Activated CD4-positive, alpha-beta T cell treated with anti-CD3 and anti-CD28 coated beads, Interleukin-2, amount 10 ng/mL, durations not matched to agents 24 days and 14 days (primary cell): ENCODE measurements around the gene HYCC1. TPM values are rescaled to one million over a fixed set of nuclear protein-coding genes. Genes with fewer than 3 reads are reported as not detected.
"Not testable (repeated sequence)": the region's sequence is repeated elsewhere in the genome, so short reads cannot be mapped to it uniquely, and the experiment has no call there.

Experiments used
- DNase-seq: peaks from one replicate; pipeline ENCODE4 v3.0.0; 2022
- H3K27ac Mint-ChIP-seq: one replicate; pipeline ENCODE4 v1.8.0; 2022; ENCODE audit warnings: mild to moderate bottlenecking, mixed read lengths
- H3K27me3 Mint-ChIP-seq: one replicate; pipeline ENCODE4 v1.8.0; 2022; ENCODE audit warnings: mixed read lengths
- H3K36me3 Mint-ChIP-seq: one replicate; pipeline ENCODE4 v1.8.0; 2022; ENCODE audit warnings: low read depth, mild to moderate bottlenecking, mixed read lengths
- H3K4me1 Mint-ChIP-seq: one replicate; pipeline ENCODE4 v1.8.0; 2021; ENCODE audit warnings: mixed read lengths
- H3K4me3 Mint-ChIP-seq: one replicate; pipeline ENCODE4 v1.8.0; 2022; ENCODE audit warnings: mild to moderate bottlenecking, moderate library complexity, mixed read lengths
- H3K9me3 Mint-ChIP-seq: one replicate; pipeline ENCODE4 v1.8.0; 2021; ENCODE audit warnings: mixed read lengths
- intact Hi-C: fragments of 100-400 bp; cut with micrococcal nuclease; formaldehyde crosslinking; loops from one replicate; pipeline ENCODE4 v1.15.1; 2023
- total RNA-seq: library from RNA; stranded (reverse); gene quantifications from 2 replicates; pipeline ENCODE4 v1.2.3, GENCODE V29; 2022

Gene HYCC1
- total RNA-seq, 1 donor from 2014 or later = 41.5 TPM

GRCh38 chr7:22989643-22990587 lies 24.0 kb downstream of the HYCC1 start:
- Mint-ChIP-seq H3K9me3 (no peaks in the 10 kb centered on the region), H3K4me1 (peaks cover 28% of the 10 kb centered on the region), H3K36me3 (peaks cover 29% of the 10 kb centered on the region), H3K4me3 (no peak overlapping the region), H3K27ac (no peak overlapping the region), H3K27me3 (no peaks in the 10 kb centered on the region)
- intact Hi-C loops = no loop called here
- DNase-seq = no peak

- Mint-ChIP-seq H3K9me3 (no peaks in the 10 kb centered on the region), H3K4me1 (peaks cover 8% of the 10 kb centered on the region), H3K36me3 (peaks cover 26% of the 10 kb centered on the region), H3K27me3 (no peaks in the 10 kb centered on the region), H3K27ac (no peak overlapping the region), H3K4me3 (no peak overlapping the region)
- no peak for DNase-seq
- intact Hi-C loops = no loop called here
Measured at GRCh38 chr7:22985436-22985835, 28.5 kb downstream of the HYCC1 start.

GRCh38 chr7:22983257-22983855 lies 30.6 kb downstream of the HYCC1 start:
- H3K27me3 Mint-ChIP-seq = no peaks in the 10 kb centered on the region
- intact Hi-C loops = no loop called here
- H3K27ac Mint-ChIP-seq = no peak overlapping the region
- peaks cover 15% of the 10 kb centered on the region for H3K36me3 Mint-ChIP-seq
- no peak overlapping the region for H3K4me3 Mint-ChIP-seq
- peaks cover 8% of the 10 kb centered on the region for H3K4me1 Mint-ChIP-seq
- no peak for DNase-seq
- no peaks in the 10 kb centered on the region for H3K9me3 Mint-ChIP-seq

- intact Hi-C loops = no loop called here
- Mint-ChIP-seq H3K9me3 (no peaks in the 10 kb centered on the region), H3K36me3 (peaks cover 25% of the 10 kb centered on the region), H3K4me3 (no peak overlapping the region), H3K27me3 (no peaks in the 10 kb centered on the region), H3K27ac (no peak overlapping the region), H3K4me1 (peaks cover 8% of the 10 kb centered on the region)
- no peak for DNase-seq
Measured at GRCh38 chr7:22980422-22980821, 33.5 kb downstream of the HYCC1 start.

GRCh38 chr7:22979861-22980260 lies 34.1 kb downstream of the HYCC1 start:
- Mint-ChIP-seq H3K27ac (no peak overlapping the region), H3K4me1 (peaks cover 8% of the 10 kb centered on the region), H3K27me3 (no peaks in the 10 kb centered on the region), H3K4me3 (no peak overlapping the region), H3K9me3 (no peaks in the 10 kb centered on the region), H3K36me3 (peaks cover 28% of the 10 kb centered on the region)
- intact Hi-C loops = no loop called here
- DNase-seq = no peak

GRCh38 chr7:22979251-22979650 lies 34.7 kb downstream of the HYCC1 start:
- Mint-ChIP-seq H3K4me1 (peaks cover 10% of the 10 kb centered on the region), H3K36me3 (peaks cover 33% of the 10 kb centered on the region), H3K27me3 (no peaks in the 10 kb centered on the region), H3K9me3 (peaks cover 4% of the 10 kb centered on the region), H3K27ac (no peak overlapping the region), H3K4me3 (no peak overlapping the region)
- no peak for DNase-seq
- intact Hi-C loops = no loop called here

- H3K27ac Mint-ChIP-seq = not testable (repeated sequence)
Measured at GRCh38 chr7:22974636-22975035, 39.3 kb downstream of the HYCC1 start.

GRCh38 chr7:22972207-22972606 lies 41.7 kb downstream of the HYCC1 start:
- DNase-seq = no peak
- H3K27me3 Mint-ChIP-seq = no peaks in the 10 kb centered on the region
- no peak overlapping the region for H3K4me3 Mint-ChIP-seq
- H3K27ac Mint-ChIP-seq = no peak overlapping the region
- peaks cover 4% of the 10 kb centered on the region for H3K9me3 Mint-ChIP-seq
- H3K4me1 Mint-ChIP-seq = peaks cover 2% of the 10 kb centered on the region
- peaks cover 60% of the 10 kb centered on the region for H3K36me3 Mint-ChIP-seq
- intact Hi-C loops = no loop called here

More at GRCh38 chr7:22974636-22975035, 39.3 kb downstream of the HYCC1 start:
- intact Hi-C loops, H3K4me1 Mint-ChIP-seq, H3K27me3 Mint-ChIP-seq, H3K4me3 Mint-ChIP-seq, H3K9me3 Mint-ChIP-seq, DNase-seq: not testable (repeated sequence)
- H3K36me3 Mint-ChIP-seq = peaks cover 48% of the 10 kb centered on the region

- Mint-ChIP-seq H3K4me3 (no peak overlapping the region), H3K27me3 (no peaks in the 10 kb centered on the region), H3K9me3 (no peaks in the 10 kb centered on the region), H3K36me3 (peaks cover 50% of the 10 kb centered on the region), H3K27ac (no peak overlapping the region), H3K4me1 (no peaks in the 10 kb centered on the region)
- DNase-seq = no peak
- intact Hi-C loops = no loop called here
Measured at GRCh38 chr7:22969010-22969431, 44.9 kb downstream of the HYCC1 start.

Other genes starting within 250 kb of the HYCC1 start
- 196 and 201 TPM in 2 replicates for gene TOMM7, start 191.3 kb downstream of the HYCC1 start, total RNA-seq
- gene KLHL7, start 91.7 kb upstream of the HYCC1 start, total RNA-seq = 16.1 and 20.0 TPM in 2 replicates
- 51.9 and 60.9 TPM in 2 replicates for gene NUP42, start 167.9 kb upstream of the HYCC1 start, total RNA-seq
- 0.95 and 1.3 TPM in 2 replicates for gene GPNMB, start 232.6 kb upstream of the HYCC1 start, total RNA-seq